Right renal pelvis (tissue), 4 donors: ENCODE measurements around the gene PLXNB1. TPM values are rescaled to one million over a fixed set of nuclear protein-coding genes. Genes with fewer than 3 reads are reported as not detected.
"Not testable (repeated sequence)": the region's sequence is repeated elsewhere in the genome, so short reads cannot be mapped to it uniquely, and the experiment has no call there.

Source experiments
- DNase-seq, 4 donors: peaks; one replicate each; pipeline ENCODE4 v3.0.0-alpha.2; 2013; ENCODE audit warnings: low read depth in 4 of 4, low spot score in 3 of 4, missing footprints in 1 of 4
- polyA plus RNA-seq, 4 donors: library from polyadenylated mRNA; unstranded; fragments of 120-200 nt; gene quantifications; one replicate each; pipeline ENCODE4 v1.2.1, GENCODE V29; 2013; ENCODE audit not compliant: insufficient read length in 4 of 4

PLXNB1 gene
- polyA plus RNA-seq, 4 donors = 163 to 236 (median 188) TPM

DNA sequence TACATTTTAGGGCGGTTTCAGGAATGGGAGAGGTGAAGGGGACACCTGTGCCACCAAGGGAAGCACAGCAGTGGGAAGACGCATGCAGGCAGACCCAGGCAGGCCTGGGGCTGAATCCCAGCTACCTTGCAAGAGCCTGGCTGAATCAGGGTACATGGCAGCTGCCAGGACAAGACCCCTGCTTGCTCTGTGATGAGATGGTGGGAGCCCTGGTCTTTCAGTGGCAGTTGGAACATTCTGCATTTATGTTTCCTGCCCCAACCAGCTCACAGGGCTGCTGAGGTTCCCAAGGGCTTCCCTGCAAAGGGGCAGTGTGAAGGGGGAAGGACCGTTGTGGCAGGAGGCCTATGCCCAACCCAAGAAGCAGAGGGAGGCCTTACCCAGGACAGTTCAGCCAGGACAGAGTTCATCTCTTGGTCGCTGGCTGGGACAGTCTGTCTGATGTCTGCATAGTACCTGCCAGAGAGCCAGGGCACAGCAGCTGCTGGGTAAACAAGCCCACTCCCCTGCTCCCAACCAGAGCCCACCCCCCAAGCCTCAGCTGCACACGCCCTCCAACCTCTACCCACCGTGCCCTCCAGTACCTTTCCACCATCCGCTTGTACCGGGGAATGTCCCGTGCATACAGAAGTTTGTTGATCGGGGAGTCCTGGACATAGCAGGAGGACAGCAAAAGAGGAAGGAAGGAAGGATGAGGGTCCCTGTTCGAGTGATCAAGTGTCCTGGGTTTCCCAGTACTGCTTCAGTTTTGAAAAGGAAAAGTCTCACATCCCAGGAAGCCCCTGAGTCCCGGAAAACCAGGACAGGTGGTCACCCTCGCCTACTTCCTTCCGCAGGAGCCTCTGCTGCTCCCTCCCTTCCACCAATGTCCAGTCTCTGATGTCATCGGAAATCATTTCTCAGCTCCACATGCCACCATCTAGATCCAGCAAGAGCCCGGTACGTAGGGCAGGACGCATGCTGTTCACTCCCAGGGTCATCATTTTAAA is 23.1 kb downstream of the PLXNB1 start:
- no peak for DNase-seq

DNA sequence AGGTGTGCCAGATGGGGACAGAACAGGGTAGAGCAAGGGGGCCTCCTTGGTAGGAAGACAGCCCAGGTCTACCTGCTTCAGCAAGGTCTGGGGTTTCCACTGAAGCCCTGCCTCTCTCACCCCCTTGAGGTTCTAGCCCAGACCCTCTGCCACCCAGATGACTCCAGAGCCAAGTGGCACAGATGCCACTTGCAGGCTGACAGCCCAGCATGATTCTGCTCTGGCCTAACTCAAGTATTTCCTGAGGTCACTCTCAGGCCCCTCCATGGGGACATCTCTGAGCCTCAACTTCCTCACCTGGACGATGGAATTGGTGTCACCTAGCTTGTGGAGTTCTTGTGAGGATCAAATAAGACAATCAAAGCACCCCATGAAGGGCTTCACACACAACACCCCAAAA is 23.9 kb downstream of the PLXNB1 start:
- DNase-seq = no peak

DNA sequence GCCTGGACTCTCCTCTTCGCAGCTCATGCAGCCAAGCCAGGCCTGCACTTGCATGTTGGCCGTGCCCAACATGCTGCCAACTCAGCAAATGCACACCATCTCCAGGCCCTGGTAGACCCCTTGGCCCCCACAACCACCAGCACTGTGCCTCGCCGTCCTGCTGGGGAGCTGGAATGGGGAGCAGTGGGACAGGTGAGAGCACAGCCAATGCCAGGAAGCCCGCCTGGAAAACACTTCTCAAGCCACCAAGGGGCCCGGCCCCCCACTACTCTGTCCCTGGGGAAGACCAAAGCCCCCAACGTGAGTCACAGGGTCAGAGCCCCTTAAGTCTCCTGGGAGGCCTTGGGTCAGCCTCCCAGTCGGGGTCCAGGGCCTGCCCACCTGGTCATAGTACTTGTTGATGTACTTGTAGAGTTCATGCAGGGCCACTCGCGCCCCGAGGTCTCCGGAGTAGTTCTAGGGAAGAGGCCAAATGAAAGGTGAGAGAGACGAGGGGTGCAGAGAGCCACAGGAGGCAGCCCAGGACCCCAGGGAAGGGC is 24.5 kb downstream of the PLXNB1 start:
- no peak for DNase-seq

DNA sequence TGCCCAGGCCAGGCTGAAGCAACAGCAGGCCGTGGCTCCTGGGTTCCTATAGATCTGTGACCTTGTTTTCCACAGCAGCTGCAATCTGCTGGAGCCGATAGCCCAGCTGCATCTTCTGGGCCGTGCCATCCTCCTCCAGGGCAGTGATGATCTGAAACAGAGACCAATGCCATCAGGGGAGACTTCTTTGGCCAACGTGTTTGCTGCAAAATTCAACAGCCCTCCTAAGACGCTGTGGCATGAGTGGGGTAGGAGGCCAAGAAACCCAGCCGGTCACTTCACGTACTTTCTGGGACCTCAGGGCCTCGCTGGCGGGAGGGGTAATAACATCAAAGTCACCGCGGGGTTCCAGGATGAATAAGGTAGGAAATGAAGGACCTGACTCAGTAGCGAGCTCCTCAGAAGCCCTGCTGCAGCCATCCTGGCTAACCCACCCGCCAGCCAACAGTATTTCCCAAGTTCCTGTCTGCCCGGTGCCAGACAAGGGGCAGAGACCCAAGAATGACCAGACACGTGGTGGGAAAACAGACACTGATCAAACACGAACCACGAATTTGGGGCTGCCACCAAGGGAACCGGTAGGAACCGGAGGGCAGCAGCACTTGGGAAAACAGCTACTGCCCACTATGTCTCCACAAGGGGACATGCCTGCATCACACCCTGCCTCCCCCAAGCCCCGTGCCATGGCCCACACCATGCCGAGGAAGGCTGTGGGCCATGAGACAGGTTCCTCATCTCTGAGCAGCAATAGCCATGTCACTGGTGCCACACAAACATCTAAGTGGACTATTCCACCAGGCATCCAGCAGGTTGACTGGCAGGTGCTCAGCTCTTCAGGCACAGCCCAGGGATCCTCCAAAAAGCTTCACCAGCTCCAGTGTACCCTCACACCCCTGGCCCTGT is 25.2 kb downstream of the PLXNB1 start:
- no peak for DNase-seq

DNA sequence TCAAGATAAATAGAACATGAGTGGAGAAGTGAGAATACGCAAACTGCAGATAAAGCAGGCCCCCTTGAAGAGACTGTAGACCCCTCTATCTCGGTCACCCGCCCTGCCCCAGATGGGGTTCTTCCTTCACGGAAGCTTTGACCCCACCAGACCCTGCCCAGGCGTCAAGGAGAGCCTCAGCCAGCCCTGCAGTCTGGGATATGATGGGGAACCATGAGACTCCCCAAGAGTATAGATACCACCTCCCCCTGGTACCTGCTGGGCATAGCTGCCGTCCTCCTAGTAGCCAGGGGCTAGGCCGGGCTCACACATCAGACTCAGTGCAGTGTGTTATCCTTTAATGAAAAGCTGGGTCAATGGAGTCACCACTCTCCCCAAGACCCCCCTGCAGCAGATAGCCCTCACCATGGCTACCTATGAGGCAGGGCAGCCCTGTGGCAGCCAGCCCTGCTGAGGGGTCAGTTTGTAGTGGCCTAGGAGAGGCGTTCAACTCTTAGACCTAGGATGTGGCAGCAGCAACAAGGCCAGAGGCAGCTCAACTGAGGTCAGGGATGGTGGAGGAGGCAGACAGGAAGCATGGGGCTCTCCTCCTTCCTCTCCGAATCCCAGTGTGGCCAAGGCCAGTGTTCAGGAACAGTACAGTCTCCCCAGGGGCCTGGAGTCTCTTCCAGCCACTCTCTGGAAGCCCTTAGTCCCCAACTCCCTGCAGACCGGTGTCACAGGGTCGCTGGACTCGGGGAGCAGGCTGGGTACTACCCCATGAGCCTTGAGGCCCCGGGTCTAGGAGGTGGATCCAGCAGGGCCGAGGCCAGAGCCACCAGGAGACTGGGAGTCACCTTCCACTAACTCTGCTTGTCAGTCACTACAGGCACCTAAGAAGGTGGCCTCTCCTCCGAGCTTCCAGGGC is 26.1 kb downstream of the PLXNB1 start:
- no peak for DNase-seq

DNA sequence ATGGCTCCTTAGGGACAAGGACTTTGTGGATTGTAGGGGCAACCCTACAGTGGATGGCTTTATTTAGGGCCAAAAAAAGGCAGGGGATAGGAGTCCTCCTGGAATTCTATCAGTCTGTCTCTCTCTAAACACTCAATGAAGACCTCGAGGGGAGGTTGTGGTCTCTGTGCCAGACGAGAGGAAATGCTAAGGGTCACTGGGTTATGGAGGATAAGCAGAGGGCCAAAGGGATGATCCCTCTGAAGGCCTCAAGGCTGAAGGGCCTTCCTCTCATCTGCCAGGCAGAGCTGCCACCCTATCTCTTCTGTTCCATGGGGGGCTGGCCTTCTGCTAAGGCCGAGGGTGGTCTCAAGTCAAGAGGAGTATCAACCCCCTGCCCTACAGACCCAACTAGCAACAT is 27.0 kb downstream of the PLXNB1 start:
- no peak for DNase-seq

DNA sequence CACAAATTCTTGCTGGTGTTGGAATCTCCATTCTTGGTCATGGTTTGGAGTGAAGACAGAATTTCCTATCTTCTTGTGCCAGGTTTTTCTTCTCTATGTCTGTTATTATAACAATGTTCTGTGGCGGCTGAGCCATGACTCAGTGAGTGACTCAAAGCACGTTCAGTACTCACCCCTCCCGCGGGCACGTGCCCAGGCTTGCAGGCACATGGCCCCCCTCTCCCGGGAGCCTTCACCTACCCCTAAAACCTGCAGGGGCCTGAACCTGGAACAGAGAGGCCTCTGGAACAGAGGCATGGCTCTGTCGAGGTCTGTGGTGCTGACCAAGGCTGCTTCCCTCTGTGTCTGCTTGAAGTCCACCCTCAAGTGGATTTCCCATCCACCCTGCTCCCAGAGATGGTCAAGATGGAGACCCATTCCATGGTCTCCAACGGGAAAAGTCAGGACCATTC is 27.6 kb downstream of the PLXNB1 start:
- DNase-seq = no peak

DNA sequence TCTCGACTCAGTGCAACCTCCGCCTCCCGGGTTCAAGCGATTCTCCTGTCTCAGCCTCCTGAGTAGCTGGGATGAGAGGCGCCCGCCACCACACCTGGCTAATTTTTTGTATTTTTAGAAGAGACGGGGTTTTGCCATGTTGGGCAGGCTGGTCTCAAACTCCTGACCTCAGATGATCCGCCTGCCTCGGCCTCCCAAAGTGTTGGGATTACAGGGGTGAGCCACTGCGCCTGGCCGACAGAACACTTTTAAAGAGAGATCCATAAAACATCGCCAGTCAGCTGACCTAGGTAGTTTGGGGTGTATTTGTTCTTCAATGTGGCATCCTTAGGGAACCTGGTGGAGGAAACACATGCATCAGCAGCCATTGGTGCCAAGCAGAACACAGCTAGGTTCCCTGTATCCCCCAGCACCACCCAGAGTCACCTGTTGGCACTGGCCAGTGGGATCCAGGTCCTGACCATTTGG is 28.4 kb downstream of the PLXNB1 start:
- not testable (repeated sequence) for DNase-seq

DNA sequence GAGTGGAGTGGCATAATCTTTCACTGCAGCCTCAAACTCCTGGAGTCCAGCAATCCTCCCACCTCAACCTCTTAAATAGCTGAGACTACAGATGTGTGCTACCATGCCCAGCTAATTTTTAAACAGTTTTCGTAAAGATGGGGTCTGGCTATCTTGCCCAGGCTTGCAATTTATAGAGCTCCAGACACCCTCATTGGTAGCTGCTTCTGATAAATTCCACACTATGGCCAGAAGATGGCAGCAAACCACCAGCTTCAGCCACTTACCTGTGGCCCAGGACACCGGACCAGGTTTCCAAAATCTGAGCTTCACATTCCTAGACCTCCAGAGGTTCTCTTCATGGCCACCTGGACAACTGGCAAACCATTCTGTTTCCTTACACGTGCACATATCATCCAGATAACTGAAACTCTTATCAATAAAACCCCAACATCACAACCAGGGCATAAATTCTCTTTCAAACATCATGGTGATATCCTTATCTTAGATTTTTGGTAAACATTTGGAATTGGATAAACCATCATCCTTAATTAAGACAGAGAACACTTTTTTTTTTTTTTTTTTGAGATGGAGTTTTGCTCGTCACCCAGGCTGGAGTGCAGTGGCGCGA is 29.0 kb downstream of the PLXNB1 start:
- DNase-seq = peak; percentile 34 to 53 (median 39)

DNA sequence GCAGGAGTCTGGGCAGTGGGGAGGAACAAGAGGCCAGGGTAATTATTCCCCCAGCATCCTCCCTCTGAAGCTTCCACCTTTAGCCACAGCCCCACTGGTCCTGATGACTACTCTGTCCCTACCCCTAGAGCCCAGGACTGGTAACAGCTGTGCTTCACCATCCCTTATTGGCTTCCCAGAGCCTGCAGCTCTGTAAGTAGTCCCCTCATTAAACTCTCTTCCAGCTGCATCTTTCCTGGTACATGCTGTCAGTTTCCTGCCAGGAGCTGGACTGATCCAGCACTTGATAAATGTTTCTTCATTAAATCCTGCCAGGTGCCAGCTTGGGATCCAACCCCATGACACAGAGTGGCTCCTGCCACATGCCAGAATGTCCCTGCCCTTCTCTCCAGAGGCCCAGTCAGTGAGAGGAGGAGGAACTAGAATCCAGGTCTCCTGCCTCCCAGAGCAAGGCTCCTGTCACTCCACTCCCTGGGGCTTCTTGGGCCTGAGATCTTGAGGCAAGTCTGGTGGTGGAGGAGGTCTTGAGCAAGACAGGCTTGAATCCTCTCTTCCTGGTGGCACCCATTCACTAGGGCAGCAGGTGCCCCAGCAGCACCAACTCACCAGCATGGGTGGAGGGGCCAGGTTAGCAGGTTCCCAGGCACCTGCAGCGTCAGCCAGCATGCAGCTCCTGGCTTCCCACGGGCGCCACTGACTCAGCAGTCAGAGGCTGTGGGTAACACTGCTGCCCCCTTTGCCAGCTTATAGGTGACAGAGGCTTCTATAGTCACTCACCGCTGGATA is 30.3 kb downstream of the PLXNB1 start:
- no peak for DNase-seq

DNA sequence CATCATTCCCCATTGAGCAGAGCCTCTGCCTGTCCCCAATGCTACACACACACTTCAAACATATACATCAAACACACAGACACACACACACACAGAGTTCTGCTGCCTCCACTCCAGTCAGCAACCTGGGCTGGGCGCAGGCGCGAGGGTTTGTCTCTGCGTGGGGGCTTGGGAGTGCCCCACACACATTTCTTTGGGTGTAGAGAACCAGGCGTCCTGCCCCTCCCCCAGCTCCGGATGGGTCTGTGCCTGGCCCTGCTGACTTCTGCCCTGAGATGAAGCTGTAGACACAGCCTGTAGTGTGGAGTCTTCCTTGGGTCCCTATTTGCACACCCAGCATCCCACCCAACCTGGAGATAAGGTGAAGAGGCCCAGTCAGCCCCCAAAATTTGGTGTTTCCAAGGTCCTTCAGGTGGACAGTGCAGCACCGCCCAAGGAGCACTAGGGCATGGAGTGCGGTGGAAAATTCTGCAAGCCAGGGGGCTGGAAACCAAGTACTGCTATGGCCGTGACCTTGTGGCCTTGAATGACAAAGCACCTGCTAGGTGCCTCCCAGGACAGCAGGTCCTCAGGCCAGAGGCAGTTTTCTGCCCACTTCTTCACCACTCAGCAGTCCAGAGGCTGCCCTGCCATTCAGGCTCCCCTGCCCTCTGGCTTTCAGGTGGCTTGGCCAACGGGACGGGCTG is 31.0 kb downstream of the PLXNB1 start:
- no peak for DNase-seq

DNA sequence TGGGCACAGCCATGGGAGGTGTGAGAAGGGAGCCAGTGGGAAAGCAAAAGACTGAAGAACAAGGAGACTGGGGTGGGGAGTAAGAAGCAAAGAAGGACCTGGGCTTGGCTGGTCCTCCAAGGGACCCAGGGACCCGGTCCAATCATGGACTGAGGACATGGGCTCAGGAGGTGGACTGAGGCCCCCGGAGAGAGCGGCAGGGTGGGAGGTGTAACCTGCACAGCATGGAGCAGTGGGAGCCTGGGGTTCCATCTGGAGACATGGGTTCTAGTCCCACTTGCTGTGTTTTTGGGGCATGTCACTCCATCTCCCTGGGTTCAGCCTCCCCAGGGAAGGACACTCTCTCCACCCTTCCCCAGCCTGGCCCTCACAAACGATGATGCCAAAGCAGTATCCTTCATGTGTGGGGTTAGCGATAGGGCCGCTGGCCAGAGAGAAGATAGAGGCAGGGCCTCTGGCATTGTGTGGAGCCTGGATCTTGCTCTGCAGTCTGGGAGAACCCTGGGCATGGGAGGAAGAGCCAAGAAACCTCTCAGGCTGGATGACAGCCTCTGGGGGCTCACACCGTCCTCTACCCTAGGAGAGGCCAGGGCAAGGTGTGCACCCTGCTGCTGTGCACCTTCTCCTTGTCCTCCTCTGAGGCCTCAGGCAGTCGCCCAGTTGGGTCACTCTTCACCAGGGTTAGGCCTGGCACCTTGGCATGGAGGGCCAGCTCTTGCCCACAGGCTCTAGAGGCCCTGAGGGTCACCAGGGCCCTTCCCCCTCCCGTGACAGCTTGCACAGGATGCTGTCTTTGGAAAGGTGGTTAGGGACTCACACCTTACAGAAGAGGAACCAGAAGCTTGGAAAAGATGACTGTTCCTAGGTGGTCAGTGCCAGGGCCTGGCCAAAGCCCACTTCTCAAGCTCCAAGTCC is 31.9 kb downstream of the PLXNB1 start:
- DNase-seq = no peak

DNA sequence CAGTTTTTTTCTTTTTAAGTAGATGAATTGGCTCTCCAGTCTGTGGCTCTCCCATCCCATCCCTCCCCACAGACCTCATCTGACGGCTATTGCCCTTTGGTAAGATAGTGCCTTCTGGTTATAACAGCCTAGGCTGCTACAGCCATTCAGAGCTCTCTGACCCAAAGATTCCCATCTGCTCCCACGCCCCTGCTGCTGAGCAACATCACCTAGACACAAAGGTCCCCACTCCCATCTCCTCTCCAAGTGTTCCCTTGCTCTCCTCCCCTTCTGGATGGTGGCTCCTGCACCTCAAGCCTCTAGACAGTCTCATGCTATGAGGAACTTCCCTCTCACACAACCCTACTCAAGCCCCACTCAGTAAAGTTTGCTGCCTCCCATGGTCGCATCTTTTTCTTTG is 34.2 kb downstream of the PLXNB1 start:
- DNase-seq = no peak

DNA sequence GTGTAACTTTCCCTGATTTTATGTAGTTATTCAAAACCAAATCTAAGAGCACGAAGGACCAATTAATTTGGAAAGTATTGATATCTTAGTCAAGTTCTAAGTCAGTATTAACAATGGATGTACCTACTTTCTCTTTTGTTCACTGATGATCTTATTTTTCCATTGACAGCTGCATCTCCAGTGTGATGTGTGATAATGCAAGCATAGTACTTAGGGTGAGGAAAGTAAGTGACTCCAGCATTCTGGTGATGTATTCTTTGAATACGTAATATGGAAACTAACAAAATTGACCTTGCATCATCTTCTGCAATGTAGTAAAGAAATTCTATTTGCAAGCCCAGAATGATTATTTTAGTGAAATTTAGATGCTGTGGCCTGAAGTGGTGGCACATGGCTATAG is 35.5 kb downstream of the PLXNB1 start:
- DNase-seq = no peak

DNA sequence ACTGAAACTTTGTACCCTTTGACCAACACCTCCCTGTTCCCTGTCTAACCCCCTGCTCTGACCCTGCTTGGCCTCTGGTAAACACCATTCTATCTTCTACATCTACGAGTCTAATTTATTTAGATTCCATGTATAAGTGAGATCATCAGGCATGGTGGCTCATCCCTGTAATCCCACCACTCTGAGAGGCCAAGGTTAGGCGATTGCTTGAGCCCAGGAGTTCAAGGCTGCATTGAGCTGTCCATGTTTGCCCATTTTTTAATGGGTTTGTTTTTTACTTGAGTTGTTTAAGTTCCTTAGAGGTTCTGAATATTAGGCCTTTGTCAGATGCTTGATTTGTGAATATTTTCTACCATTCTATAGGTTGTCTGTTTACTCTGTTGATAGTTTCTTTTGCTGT is 40.9 kb downstream of the PLXNB1 start:
- DNase-seq = no peak

DNA sequence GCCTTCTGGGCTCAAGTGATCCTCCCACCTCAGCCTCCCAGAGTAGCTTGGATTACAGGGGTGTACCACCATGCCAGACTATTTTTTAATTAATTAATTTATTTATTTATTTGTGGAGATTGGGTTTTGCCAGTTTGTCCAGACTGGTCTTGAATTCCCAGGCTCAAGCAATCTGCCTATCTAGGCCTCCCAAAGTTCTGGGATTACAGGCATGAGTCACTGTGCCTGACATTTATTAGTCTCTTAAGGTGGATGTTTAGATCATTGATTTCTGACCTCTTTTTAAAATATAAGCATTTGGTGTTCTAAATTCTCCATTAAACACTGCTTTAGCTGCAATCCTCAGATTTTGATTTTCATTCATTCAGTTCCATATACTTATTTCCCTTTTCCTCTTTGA is 42.3 kb downstream of the PLXNB1 start:
- DNase-seq = no peak

DNA sequence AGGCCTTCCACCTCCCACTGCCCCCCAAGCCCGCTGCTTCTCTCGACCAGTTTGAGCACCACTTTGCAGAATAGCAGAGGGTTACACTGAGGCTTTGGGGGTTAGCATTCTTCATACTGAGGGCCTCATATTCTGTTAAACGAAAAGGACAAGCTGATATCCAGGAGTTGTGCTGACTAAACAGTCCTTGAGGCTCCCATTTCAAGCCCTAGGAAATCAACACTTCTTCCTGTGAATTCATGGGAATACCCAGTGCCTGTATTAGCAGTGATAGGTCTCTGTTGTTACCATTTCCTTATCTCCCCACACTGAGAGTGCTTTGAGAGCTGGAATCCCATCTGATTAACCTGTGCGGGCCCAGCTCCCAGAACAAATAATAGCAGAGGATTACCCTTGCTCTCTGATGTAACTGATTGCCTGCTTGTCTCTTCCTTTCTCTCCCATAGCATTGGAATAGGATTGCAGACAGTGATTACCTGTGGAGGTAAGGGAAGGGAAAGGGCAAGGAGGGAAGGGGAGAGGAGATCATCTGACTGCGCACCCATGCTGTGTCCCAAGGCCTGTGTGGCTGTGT is 56.9 kb downstream of the PLXNB1 start:
- DNase-seq = no peak
